Measurements from ENCODE around the gene RP2. TPM values are rescaled to one million over a fixed set of nuclear protein-coding genes. Genes with fewer than 3 reads are reported as not detected.

Gene RP2
- total RNA-seq, 2 experiments from 2014 or later = 9.4 to 10.6 TPM

DNA sequence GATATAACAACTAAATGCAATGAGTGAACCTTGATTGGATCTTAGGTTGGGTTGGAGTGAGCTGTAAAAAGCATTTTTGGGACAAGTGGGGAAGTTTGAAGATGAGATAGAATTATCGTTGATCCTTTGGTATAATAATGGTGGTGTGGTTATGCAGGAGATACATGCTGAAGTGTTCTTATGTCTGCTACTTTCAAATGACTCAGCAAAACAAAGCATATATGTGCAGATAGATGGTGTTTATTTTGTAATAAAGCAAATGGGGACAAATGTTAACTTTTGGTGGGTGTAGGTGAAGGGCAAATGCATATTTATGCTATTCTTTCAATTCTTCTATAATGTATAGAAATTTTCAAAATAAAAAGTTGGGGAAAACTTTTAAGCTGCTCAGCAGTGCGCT, 26.2 kb downstream of the RP2 start:
- peaks cover 33% of the 10 kb centered on the region for H3K36me3 Mint-ChIP-seq (ENCODE audit: low read depth)
- no peak overlapping the region for H3K4me3 Mint-ChIP-seq
- CTCF ChIA-PET = no interaction called here
- H3K27me3 Mint-ChIP-seq = no peaks in the 10 kb centered on the region
- no peaks in the 10 kb centered on the region for H3K9me3 Mint-ChIP-seq
- H3K4me1 Mint-ChIP-seq = no peaks in the 10 kb centered on the region
- no peak overlapping the region for H3K27ac Mint-ChIP-seq
- POLR2A ChIA-PET = no interaction called here
- DNase-seq = no peak

DNA sequence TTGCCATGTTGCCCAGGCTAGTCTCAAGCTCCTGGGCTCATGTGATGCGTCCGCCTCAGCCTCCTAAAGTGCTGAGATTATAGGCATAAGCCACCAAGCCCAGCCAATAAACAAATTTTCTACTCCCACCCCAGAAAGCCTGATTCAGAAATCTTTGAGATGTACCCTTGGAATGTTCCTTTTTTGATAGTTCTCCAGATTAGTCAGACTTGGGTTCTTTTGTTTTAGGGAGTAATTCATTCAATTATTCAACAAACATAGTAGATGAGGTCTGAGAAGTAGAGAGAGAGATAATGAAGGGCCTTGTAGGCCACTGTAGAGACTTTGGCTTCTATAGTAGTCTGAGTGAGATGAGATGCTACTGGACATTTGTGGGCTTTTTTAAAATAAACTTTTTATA, 27.8 kb downstream of the RP2 start:
- POLR2A ChIA-PET = no interaction called here

DNA sequence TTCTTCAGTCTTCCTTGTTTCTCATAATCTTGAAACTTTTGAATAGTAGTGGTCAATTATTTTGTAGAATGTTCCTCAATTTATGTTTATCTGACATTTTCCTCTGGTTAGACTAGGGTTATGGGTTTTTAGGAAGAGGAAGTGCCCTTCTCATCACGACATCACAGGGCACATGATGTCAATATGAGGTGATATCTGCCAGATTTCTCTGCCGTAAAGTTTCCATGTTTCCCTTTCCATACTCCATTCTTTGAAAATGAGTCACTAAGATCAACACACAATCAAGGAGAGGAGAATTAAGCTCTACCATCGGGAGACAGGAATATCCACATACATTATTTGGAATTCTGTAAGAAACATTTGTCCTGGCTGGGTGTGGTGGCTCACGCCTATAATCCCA, 28.4 kb downstream of the RP2 start:
- CTCF ChIA-PET = interaction anchor here (0.6 kb wide), 1 partner anchor 11 kb away, joined by 3 read pairs; no protein-coding TSS in a partner anchor
- Mint-ChIP-seq H3K9me3 (no peaks in the 10 kb centered on the region), H3K4me1 (no peaks in the 10 kb centered on the region), H3K27me3 (no peaks in the 10 kb centered on the region), H3K36me3 (ENCODE audit: low read depth) (peaks cover 29% of the 10 kb centered on the region), H3K4me3 (no peak overlapping the region), H3K27ac (peak overlapping the region; percentile 33)
- POLR2A ChIA-PET = no interaction called here
- no peak for DNase-seq

More for the DNA sequence above, 27.8 kb downstream of the RP2 start:
- Mint-ChIP-seq H3K4me3 (no peak overlapping the region), H3K9me3 (no peaks in the 10 kb centered on the region), H3K36me3 (ENCODE audit: low read depth) (peaks cover 31% of the 10 kb centered on the region), H3K27me3 (no peaks in the 10 kb centered on the region), H3K4me1 (no peaks in the 10 kb centered on the region), H3K27ac (no peak overlapping the region)
- CTCF ChIA-PET = interaction anchor here (0.6 to 1.0 kb wide), 2 partner anchors 12 to 25 kb away, joined by 3 to 8 read pairs; no protein-coding TSS in a partner anchor
- DNase-seq = no peak

DNA sequence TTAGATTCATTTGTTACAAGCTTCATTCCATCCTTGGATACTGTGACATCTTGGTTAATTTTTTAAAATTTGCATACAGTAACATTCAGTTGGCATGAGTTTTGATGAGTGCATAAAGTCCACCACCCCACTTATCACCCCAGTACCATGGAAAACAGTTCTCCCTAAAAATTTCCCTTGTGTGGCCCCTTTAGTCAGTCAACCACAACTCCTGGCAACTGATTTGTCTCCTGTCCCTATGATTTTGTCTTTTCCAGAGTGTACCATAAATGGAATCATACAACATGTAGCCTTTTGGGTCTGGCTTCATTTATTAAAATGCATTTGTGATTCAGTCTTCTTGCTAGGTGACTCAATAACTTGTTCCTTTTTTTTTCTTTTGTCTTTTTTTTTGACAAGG, 29.9 kb downstream of the RP2 start:
- Mint-ChIP-seq H3K27me3 (no peaks in the 10 kb centered on the region), H3K4me1 (no peaks in the 10 kb centered on the region), H3K36me3 (ENCODE audit: low read depth) (peaks cover 27% of the 10 kb centered on the region), H3K9me3 (no peaks in the 10 kb centered on the region), H3K27ac (no peak overlapping the region), H3K4me3 (no peak overlapping the region)
- POLR2A ChIA-PET = no interaction called here
- no peak for DNase-seq
- CTCF ChIA-PET = no interaction called here

DNA sequence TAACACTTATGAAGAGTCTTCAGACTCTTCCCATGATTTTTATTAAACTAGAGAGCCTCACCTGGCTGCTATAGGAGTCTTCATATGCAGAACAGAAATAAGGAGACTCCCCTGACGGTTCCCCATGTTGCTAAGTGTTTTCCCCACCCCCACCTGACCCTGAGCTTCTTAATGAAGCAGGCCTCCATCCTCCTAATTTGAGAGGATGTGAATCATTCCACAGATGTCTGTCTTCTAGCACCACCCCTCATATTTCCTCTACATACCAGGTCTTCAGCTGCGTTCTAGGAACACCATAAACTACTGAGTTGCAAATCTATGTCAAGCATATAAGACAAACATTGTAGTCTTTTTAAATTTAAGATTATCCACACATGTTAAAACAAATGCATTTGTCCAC, 36.9 kb downstream of the RP2 start:
- H3K36me3 Mint-ChIP-seq (ENCODE audit: low read depth) = peaks cover 8% of the 10 kb centered on the region
- ChIA-PET CTCF (no interaction called here), POLR2A (no interaction called here)
- H3K4me1 Mint-ChIP-seq = peaks cover 7% of the 10 kb centered on the region
- H3K27me3 Mint-ChIP-seq = no peaks in the 10 kb centered on the region
- H3K27ac Mint-ChIP-seq = no peak overlapping the region
- no peak overlapping the region for H3K4me3 Mint-ChIP-seq
- H3K9me3 Mint-ChIP-seq = no peaks in the 10 kb centered on the region
- DNase-seq = no peak

DNA sequence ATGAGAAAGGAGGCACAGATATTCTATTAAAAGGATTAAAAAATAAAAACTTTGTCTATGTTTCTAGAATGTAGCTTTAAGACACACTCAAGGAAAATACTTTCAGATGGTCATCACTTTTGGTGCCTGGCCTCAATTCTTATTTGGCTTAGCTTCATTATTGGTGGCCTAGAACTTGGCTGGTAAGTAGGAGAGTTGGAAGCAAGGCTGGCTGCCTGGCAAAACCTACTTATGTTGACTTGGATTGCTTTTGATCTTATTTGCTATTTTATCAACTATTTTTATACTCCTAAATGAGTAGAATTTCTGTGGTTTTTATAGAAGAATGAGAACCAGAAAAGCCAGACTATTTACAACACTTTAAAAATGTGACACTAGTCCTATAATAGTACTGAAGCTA, 40.1 kb downstream of the RP2 start:
- no peak overlapping the region for H3K27ac Mint-ChIP-seq
- H3K36me3 Mint-ChIP-seq (ENCODE audit: low read depth) = peaks cover 5% of the 10 kb centered on the region
- ChIA-PET CTCF (no interaction called here), POLR2A (no interaction called here)
- peaks cover 7% of the 10 kb centered on the region for H3K4me1 Mint-ChIP-seq
- no peak for DNase-seq
- H3K9me3 Mint-ChIP-seq = no peaks in the 10 kb centered on the region
- no peak overlapping the region for H3K4me3 Mint-ChIP-seq
- no peaks in the 10 kb centered on the region for H3K27me3 Mint-ChIP-seq

DNA sequence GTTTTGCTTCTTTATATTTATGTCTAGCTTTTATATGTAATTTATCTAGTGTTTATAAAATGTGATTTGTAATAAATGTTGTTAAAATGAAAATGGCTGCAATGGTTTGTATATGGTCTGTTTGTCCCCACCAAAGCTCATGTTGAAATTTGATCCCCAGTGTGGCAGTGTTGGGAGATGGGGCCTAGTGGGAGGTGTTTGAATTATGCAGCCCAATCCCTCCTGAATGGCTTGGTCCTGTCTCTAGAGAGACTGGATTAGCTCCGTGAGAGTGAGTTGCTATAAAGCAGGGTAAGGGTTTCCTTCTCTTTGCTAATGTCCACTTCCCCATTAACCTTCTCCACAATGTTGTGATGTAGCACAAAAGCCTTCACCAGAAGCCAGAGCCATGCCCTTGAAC, 45.4 kb downstream of the RP2 start:
- H3K4me3 Mint-ChIP-seq = no peak overlapping the region
- H3K36me3 Mint-ChIP-seq (ENCODE audit: low read depth) = peaks cover 6% of the 10 kb centered on the region
- POLR2A ChIA-PET = no interaction called here
- H3K9me3 Mint-ChIP-seq = no peaks in the 10 kb centered on the region
- CTCF ChIA-PET = interaction anchor here (1.3 kb wide), 1 partner anchor 13 kb away, joined by 3 read pairs; no protein-coding TSS in a partner anchor
- no peak overlapping the region for H3K27ac Mint-ChIP-seq
- H3K4me1 Mint-ChIP-seq = no peaks in the 10 kb centered on the region
- H3K27me3 Mint-ChIP-seq = no peaks in the 10 kb centered on the region
- DNase-seq = no peak

DNA sequence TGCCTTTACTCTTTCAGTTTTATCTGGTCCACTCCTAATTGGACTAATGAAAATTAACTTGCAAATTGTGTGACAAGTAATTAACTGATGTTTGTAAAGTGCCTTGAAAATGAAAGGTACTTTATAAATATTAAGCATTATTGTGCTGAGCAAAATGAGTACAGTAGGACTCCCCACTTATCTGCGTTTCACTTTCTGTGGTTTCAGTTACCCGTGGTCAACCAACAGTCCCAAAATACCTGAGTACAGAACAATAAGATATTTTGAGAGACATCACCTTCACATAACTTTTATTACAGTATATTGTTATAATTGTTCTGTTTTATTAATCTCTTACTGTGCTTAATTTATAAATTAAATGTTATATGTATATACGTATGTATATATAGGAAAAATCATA, 48.0 kb downstream of the RP2 start:
- no peak overlapping the region for H3K4me3 Mint-ChIP-seq

DNA sequence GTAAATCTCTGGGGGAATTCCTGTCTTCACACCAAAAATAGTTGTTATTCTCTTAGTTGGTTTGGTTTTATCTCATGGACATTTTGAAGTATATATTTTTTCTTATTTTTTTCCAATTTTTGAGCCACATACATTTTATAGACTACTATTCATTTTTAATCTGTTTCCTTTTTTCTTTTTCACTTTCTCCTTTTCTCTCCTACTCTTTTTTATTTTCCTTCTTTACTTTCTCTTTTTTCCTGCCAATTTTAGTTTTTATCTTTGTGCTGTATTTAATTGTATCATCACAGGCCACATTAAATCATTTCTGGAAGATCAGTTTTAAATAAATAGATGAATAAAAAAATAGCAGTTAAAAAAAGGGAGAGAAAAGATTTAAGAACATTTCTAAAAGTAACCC, 61.4 kb downstream of the RP2 start:
- CTCF ChIA-PET = interaction anchor here (0.6 kb wide), 1 partner anchor 71 kb away, joined by 3 read pairs; no protein-coding TSS in a partner anchor

More for the DNA sequence above, 48.0 kb downstream of the RP2 start:
- ChIA-PET POLR2A (no interaction called here), CTCF (interaction anchor here (1.1 kb wide), 1 partner anchor 18 kb away, joined by 4 read pairs; no protein-coding TSS in a partner anchor)
- Mint-ChIP-seq H3K4me1 (no peaks in the 10 kb centered on the region), H3K27me3 (no peaks in the 10 kb centered on the region), H3K9me3 (no peaks in the 10 kb centered on the region), H3K36me3 (ENCODE audit: low read depth) (peaks cover 4% of the 10 kb centered on the region), H3K27ac (no peak overlapping the region)
- DNase-seq = no peak

DNA sequence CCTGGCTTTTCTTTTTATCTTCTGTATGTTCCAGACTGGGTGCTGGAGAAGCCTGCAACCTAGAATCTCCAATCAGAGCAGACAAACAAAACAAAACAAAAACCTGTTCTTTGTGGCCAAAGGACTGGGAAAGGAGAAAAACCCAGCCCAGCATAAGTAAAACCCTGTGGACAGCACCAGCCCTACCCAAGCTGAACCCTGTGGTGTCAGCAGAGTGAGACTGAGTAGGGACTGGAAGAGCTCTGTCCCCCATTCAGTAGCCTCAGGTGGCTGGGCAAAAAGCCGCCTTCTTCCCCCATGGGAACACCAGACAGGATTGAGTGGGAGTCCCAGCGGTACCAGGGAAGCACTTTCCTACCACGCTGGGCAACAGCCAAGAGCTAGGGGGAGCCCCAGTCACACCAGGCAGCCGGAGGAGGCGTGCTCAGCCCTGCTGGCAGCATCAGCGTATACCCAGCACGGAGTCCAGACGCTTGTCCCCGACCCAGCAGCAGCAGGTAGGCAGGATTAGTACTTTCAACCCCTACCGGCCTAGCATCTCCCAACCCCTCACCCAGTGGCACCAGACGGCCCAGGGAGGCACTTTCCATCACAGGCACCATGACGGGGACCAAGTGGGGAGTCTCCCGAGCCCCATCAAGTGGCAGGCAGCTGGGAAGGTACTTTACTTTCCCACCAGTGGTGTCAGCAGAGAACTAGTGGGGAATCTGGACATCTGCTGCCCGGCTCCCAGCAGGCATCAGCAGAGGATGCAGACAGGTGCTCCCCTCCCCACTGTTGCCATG, 66.8 kb downstream of the RP2 start:
- ChIA-PET CTCF (interaction anchor here (0.6 to 2.4 kb wide), 8 partner anchors 9 to 188 kb away, joined by 3 to 7 read pairs (median 4); partner anchors contain the start of gene JADE3), POLR2A (no interaction called here)

More for the DNA sequence above, 61.4 kb downstream of the RP2 start:
- H3K36me3 Mint-ChIP-seq (ENCODE audit: low read depth) = no peaks in the 10 kb centered on the region
- POLR2A ChIA-PET = no interaction called here
- H3K27me3 Mint-ChIP-seq = peaks cover 5% of the 10 kb centered on the region
- H3K27ac Mint-ChIP-seq = no peak overlapping the region
- no peaks in the 10 kb centered on the region for H3K9me3 Mint-ChIP-seq
- no peaks in the 10 kb centered on the region for H3K4me1 Mint-ChIP-seq
- no peak for DNase-seq
- H3K4me3 Mint-ChIP-seq = no peak overlapping the region

DNA sequence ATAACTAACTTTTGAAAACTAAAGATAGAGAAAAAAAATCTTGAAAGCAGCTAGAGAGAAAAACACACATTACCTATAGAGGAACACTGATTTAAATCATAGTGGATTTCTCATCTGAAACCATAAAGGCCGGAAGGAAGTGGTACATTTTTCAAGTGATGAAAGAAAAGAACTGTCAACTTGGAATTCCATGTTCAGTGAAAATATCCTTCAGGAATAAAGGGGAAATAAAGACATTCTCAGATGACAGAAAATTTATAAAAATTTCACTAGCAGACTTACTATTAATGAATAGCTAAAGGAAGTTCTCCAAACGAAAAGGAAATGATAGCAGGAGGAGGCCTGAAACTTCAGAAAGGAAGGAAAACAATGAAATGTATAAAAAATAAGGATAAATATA, 67.8 kb downstream of the RP2 start:
- Mint-ChIP-seq H3K9me3 (no peaks in the 10 kb centered on the region), H3K4me3 (no peak overlapping the region), H3K27me3 (peaks cover 19% of the 10 kb centered on the region), H3K36me3 (ENCODE audit: low read depth) (no peaks in the 10 kb centered on the region), H3K4me1 (peaks cover 2% of the 10 kb centered on the region), H3K27ac (no peak overlapping the region)
- DNase-seq = no peak
- ChIA-PET POLR2A (no interaction called here), CTCF (interaction anchor here (0.7 to 2.4 kb wide), 3 partner anchors 10 to 1039 kb away, joined by 3 to 6 read pairs (median 3); no protein-coding TSS in a partner anchor)

More for the DNA sequence above, 66.8 kb downstream of the RP2 start:
- DNase-seq = peak; percentile 54
- Mint-ChIP-seq H3K27me3 (peaks cover 11% of the 10 kb centered on the region), H3K9me3 (no peaks in the 10 kb centered on the region), H3K27ac (no peak overlapping the region), H3K4me1 (peaks cover 2% of the 10 kb centered on the region), H3K36me3 (ENCODE audit: low read depth) (no peaks in the 10 kb centered on the region), H3K4me3 (peak overlapping the region; percentile 40)

DNA sequence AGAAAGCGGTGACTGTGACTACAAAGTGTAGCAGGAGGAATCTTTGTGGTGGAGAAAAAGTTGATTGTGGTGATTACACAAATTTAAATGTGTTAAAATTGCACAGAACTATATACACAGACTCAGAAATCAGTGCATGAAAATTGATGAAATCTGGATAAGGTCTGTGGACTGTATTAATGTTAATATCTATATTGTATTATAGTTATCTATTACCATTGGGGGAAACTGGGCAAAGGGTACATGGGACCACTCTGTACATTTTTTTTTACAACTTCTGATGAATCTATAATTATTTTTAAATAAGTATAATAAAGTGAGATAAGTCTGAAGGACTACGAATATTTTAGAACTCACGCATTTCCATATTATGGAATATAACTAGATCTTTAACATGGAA, 73.6 kb downstream of the RP2 start:
- Mint-ChIP-seq H3K4me3 (no peak overlapping the region), H3K4me1 (peaks cover 8% of the 10 kb centered on the region), H3K27me3 (peaks cover 54% of the 10 kb centered on the region), H3K36me3 (ENCODE audit: low read depth) (peaks cover 2% of the 10 kb centered on the region), H3K27ac (no peak overlapping the region), H3K9me3 (no peaks in the 10 kb centered on the region)
- no peak for DNase-seq
- ChIA-PET POLR2A (no interaction called here), CTCF (no interaction called here)

DNA sequence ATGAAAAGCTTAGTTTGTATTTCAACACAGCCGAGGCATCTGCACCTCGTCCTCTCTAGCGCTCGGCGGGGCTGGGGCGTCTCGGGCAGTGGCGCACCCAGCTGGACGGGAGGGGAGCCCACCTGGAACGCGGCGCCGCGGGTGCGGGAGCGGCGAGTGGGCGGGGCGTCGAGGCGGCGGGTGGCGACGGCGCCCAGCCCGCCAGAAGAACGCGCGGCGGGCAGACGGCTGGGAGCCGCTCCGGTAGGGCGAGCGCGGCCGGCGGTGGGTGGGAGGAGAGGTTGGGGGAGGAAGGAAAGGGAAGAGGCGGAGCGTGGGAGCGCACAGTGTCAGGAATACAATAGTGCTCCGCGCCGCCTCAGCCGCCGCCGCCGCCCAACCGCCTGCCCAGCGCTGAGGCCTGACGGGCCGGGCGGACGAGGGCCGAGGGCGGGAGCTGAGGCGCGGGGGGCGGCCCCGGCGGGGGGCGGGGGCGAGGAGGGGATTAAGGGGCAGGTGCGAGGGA, 75.3 kb downstream of the RP2 start, which contains the start of gene JADE3:
Gene JADE3, plus strand, starts transcription at position 324 of the 505 bp plus-strand sequence. CDS start 72,474 bp downstream, outside the sequence.
- Mint-ChIP-seq H3K4me3 (peak within 1 kb of the TSS; percentile 63), H3K4me1 (peaks cover 8% of the 10 kb centered on the region), H3K9me3 (no peaks in the 10 kb centered on the region), H3K36me3 (ENCODE audit: low read depth) (peaks cover 2% of the 10 kb centered on the region), H3K27me3 (peaks cover 62% of the 10 kb centered on the region), H3K27ac (no peak within 1 kb of the TSS)
- POLR2A ChIA-PET = no interaction called here
- DNase-seq = peak; percentile 25
- CTCF ChIA-PET = interaction anchor here (2.1 kb wide), 1 partner anchor 9 kb away, joined by 7 read pairs; no protein-coding TSS in a partner anchor
